IPS-20b (cell line): ENCODE results near the gene OR52K1.

Experiments used
- H3K27ac ChIP-seq: one replicate; pipeline ENCODE4 v1.5.1; 2013; ENCODE audit warnings: low read length
- H3K27me3 ChIP-seq: 2 replicates; pipeline ENCODE4 v1.6.1; 2013; ENCODE audit warnings: mild to moderate bottlenecking, low read length, inconsistent platforms; ENCODE audit not compliant: insufficient read depth
- H3K36me3 ChIP-seq: 2 replicates; pipeline ENCODE4 v1.6.1; 2013; ENCODE audit warnings: low read depth, mild to moderate bottlenecking, inconsistent platforms, low read length, moderate library complexity; ENCODE audit not compliant: insufficient read depth
- H3K4me1 ChIP-seq: 2 replicates; pipeline ENCODE4 v1.6.1; 2013; ENCODE audit warnings: mild to moderate bottlenecking, control low read depth, inconsistent platforms, low read length, moderate library complexity; ENCODE audit not compliant: insufficient read depth
- H3K4me3 ChIP-seq: 2 replicates; pipeline ENCODE4 v1.5.1; 2013; ENCODE audit warnings: mild to moderate bottlenecking, low read length, inconsistent platforms
- H3K9ac ChIP-seq: 2 replicates; pipeline ENCODE4 v1.6.1; 2013; ENCODE audit warnings: low read depth, mild to moderate bottlenecking, inconsistent platforms, low read length, moderate library complexity
- H3K9me3 ChIP-seq: 2 replicates; pipeline ENCODE4 v1.6.1; 2013; ENCODE audit warnings: mild to moderate bottlenecking, low read depth, low read length, inconsistent platforms; ENCODE audit not compliant: insufficient read depth

OR52K1 gene

GRCh38 chr11:4482445-4482844 lies at the start of gene OR52K1:
Gene OR52K1 (plus strand): TSS chr11:4482646. CDS start chr11:4488901, 6,255 bp downstream.
- H3K36me3 ChIP-seq: no peaks in the 10 kb centered on the region
- H3K4me3 ChIP-seq: no peak within 1 kb of the TSS
- no peak within 1 kb of the TSS for H3K9ac ChIP-seq
- H3K9me3 ChIP-seq: no peaks in the 10 kb centered on the region
- no peak within 1 kb of the TSS for H3K27ac ChIP-seq
- H3K4me1 ChIP-seq: no peaks in the 10 kb centered on the region
- no peaks in the 10 kb centered on the region for H3K27me3 ChIP-seq

- H3K27me3 ChIP-seq: no peaks in the 10 kb centered on the region
- no peak overlapping the region for H3K4me3 ChIP-seq
- H3K36me3 ChIP-seq: no peaks in the 10 kb centered on the region
- peaks cover 2% of the 10 kb centered on the region; the same call in 1 of the 2 replicates for H3K9me3 ChIP-seq
- no peak overlapping the region for H3K9ac ChIP-seq
- H3K4me1 ChIP-seq: peaks cover 7% of the 10 kb centered on the region
- H3K27ac ChIP-seq: no peak overlapping the region
Observed at GRCh38 chr11:4433856-4434255, 48.6 kb upstream of the OR52K1 start.

- no peaks in the 10 kb centered on the region for H3K36me3 ChIP-seq
- no peak overlapping the region for H3K4me3 ChIP-seq
- peaks cover 7% of the 10 kb centered on the region for H3K4me1 ChIP-seq
- H3K9me3 ChIP-seq: peaks cover 3% of the 10 kb centered on the region; the same call in 1 of the 2 replicates
- no peaks in the 10 kb centered on the region for H3K27me3 ChIP-seq
- H3K9ac ChIP-seq: no peak overlapping the region
- no peak overlapping the region for H3K27ac ChIP-seq
Observed at GRCh38 chr11:4436411-4436810, 46.0 kb upstream of the OR52K1 start.

- H3K27ac ChIP-seq: no peak overlapping the region
- no peaks in the 10 kb centered on the region for H3K36me3 ChIP-seq
- H3K9ac ChIP-seq: no peak overlapping the region
- no peaks in the 10 kb centered on the region for H3K27me3 ChIP-seq
- no peak overlapping the region for H3K4me3 ChIP-seq
- H3K4me1 ChIP-seq: no peaks in the 10 kb centered on the region
- peaks cover 3% of the 10 kb centered on the region; the same call in 1 of the 2 replicates for H3K9me3 ChIP-seq
Observed at GRCh38 chr11:4441515-4441914, 40.9 kb upstream of the OR52K1 start.

- no peaks in the 10 kb centered on the region; the same call in 1 of the 2 replicates for H3K4me1 ChIP-seq
Observed at GRCh38 chr11:4443232-4443891, 39.1 kb upstream of the OR52K1 start.

GRCh38 chr11:4448995-4449394 lies 33.5 kb upstream of the OR52K1 start, which contains the start of gene OR52K2:
Gene OR52K2 (plus strand): TSS chr11:4449295. CDS start chr11:4449340, 45 bp downstream.
- H3K27me3 ChIP-seq: no peaks in the 10 kb centered on the region
- no peak within 1 kb of the TSS for H3K27ac ChIP-seq

More at GRCh38 chr11:4443232-4443891, 39.1 kb upstream of the OR52K1 start:
- Histone ChIP-seq H3K9ac (no peak overlapping the region), H3K27ac (no peak overlapping the region), H3K27me3 (no peaks in the 10 kb centered on the region), H3K36me3 (no peaks in the 10 kb centered on the region), H3K9me3 (peaks cover 3% of the 10 kb centered on the region; the same call in 1 of the 2 replicates), H3K4me3 (no peak overlapping the region)

GRCh38 chr11:4453118-4453517 lies 29.3 kb upstream of the OR52K1 start:
- no peaks in the 10 kb centered on the region; the same call in 1 of the 2 replicates for H3K4me1 ChIP-seq

More at GRCh38 chr11:4448995-4449394, 33.5 kb upstream of the OR52K1 start, which contains the start of gene OR52K2:
- Histone ChIP-seq H3K9me3 (no peaks in the 10 kb centered on the region), H3K36me3 (no peaks in the 10 kb centered on the region), H3K4me3 (no peak within 1 kb of the TSS), H3K9ac (no peak within 1 kb of the TSS), H3K4me1 (no peaks in the 10 kb centered on the region; the same call in 1 of the 2 replicates)

GRCh38 chr11:4454021-4454420 lies 28.4 kb upstream of the OR52K1 start:
- H3K36me3 ChIP-seq: no peaks in the 10 kb centered on the region
- H3K9me3 ChIP-seq: peaks cover 4% of the 10 kb centered on the region; the same call in 1 of the 2 replicates
- no peak overlapping the region for H3K27ac ChIP-seq
- no peak overlapping the region for H3K4me3 ChIP-seq
- no peaks in the 10 kb centered on the region for H3K4me1 ChIP-seq
- H3K27me3 ChIP-seq: no peaks in the 10 kb centered on the region
- H3K9ac ChIP-seq: no peak overlapping the region

More at GRCh38 chr11:4453118-4453517, 29.3 kb upstream of the OR52K1 start:
- Histone ChIP-seq H3K27me3 (no peaks in the 10 kb centered on the region), H3K27ac (no peak overlapping the region), H3K9me3 (peaks cover 4% of the 10 kb centered on the region; the same call in 1 of the 2 replicates), H3K4me3 (no peak overlapping the region), H3K36me3 (no peaks in the 10 kb centered on the region), H3K9ac (no peak overlapping the region)

GRCh38 chr11:4455419-4455818 lies 27.0 kb upstream of the OR52K1 start:
- H3K9me3 ChIP-seq: peaks cover 4% of the 10 kb centered on the region; the same call in 1 of the 2 replicates
- no peaks in the 10 kb centered on the region for H3K27me3 ChIP-seq
- no peaks in the 10 kb centered on the region for H3K36me3 ChIP-seq
- no peaks in the 10 kb centered on the region for H3K4me1 ChIP-seq
- H3K9ac ChIP-seq: no peak overlapping the region
- H3K27ac ChIP-seq: no peak overlapping the region
- no peak overlapping the region for H3K4me3 ChIP-seq

- no peaks in the 10 kb centered on the region for H3K27me3 ChIP-seq
- peaks cover 24% of the 10 kb centered on the region for H3K9me3 ChIP-seq
- H3K9ac ChIP-seq: no peak overlapping the region
- H3K36me3 ChIP-seq: no peaks in the 10 kb centered on the region
- H3K4me3 ChIP-seq: no peak overlapping the region
- H3K27ac ChIP-seq: no peak overlapping the region
- no peaks in the 10 kb centered on the region for H3K4me1 ChIP-seq
Observed at GRCh38 chr11:4459500-4459899, 22.9 kb upstream of the OR52K1 start.

GRCh38 chr11:4460151-4460550 lies 22.3 kb upstream of the OR52K1 start:
- Histone ChIP-seq H3K27me3 (no peaks in the 10 kb centered on the region), H3K4me3 (no peak overlapping the region), H3K9ac (no peak overlapping the region)

More at GRCh38 chr11:4460151-4460550, 22.3 kb upstream of the OR52K1 start:
- Histone ChIP-seq H3K4me1 (no peaks in the 10 kb centered on the region), H3K27ac (no peak overlapping the region), H3K9me3 (peaks cover 29% of the 10 kb centered on the region), H3K36me3 (no peaks in the 10 kb centered on the region)
